ENCODE data around the gene GSG1. TPM values are rescaled to one million over a fixed set of nuclear protein-coding genes. Genes with fewer than 3 reads are reported as not detected.
"Not testable (repeated sequence)": the region's sequence is repeated elsewhere in the genome, so short reads cannot be mapped to it uniquely, and the experiment has no call there.

The GSG1 gene
- total RNA-seq, 1 donor from 2014 or later, result not detected

DNA sequence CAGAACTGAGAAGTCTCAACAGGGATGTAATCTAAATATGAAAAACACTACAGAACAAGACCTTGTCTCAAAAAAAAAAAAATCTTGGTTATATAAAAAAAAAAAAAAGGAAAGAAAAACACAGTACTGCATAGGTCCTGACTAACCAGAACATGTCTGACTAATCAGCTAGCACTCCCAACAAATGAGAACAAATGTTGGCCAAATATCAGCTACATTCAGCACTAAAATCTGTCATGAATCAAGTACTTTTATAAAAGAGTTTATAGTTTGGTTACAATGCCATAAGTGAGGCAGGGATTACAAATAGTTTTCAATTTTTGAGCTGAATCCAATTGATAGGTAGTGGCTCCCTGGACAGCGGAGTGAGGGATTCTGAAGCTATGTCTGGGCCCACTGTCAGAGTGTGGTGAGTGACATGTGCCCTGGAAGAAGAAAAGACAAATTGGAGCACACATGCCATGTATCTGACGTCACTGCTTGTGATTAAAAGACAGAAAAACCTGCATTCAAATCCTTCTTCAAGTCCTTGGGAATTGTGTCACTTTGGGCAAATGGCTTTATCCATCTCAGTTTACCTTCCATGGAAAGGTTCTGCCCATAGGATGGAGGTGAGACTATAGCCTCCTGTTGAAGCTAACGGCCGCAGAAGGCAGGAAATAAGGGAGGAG lies 64.8 kb downstream of the GSG1 start:
- intact Hi-C loops (cut with micrococcal nuclease), result no loop called here
- CTCF ChIA-PET, result interaction anchor here (0.9 kb wide), 1 partner anchor 59 kb away, joined by 3 read pairs; no protein-coding TSS in a partner anchor

DNA sequence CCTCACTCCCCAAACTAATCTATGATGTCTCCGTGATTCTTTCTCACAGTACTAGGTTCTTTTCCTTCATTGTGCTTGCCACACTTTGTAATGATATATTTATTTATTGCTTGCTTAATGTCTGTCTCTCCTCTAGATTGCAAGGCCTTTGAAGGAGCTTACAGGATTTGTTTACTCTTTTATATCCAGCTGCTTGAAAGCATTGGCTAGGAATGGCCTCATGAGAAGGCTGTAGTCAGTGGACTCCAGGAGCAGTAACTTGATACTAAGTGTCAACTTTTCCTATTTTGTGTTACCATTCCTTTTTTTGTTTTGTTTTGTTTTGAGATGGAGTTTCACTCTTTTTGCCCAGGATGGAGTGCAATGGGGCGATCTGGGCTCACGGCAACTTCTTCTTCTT lies 66.6 kb downstream of the GSG1 start:
- ChIA-PET CTCF (no interaction called here), POLR2A (no interaction called here)
- Mint-ChIP-seq H3K9me3 (no peaks in the 10 kb centered on the region), H3K27ac (no peak overlapping the region), H3K36me3 (ENCODE audit: low read depth) (no peaks in the 10 kb centered on the region), H3K4me3 (no peak overlapping the region), H3K27me3 (peaks cover 6% of the 10 kb centered on the region), H3K4me1 (peaks cover 16% of the 10 kb centered on the region)
- TF ChIP-seq, protein P1, sequence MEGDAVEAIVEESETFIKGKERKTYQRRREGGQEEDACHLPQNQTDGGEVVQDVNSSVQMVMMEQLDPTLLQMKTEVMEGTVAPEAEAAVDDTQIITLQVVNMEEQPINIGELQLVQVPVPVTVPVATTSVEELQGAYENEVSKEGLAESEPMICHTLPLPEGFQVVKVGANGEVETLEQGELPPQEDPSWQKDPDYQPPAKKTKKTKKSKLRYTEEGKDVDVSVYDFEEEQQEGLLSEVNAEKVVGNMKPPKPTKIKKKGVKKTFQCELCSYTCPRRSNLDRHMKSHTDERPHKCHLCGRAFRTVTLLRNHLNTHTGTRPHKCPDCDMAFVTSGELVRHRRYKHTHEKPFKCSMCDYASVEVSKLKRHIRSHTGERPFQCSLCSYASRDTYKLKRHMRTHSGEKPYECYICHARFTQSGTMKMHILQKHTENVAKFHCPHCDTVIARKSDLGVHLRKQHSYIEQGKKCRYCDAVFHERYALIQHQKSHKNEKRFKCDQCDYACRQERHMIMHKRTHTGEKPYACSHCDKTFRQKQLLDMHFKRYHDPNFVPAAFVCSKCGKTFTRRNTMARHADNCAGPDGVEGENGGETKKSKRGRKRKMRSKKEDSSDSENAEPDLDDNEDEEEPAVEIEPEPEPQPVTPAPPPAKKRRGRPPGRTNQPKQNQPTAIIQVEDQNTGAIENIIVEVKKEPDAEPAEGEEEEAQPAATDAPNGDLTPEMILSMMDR (IDR thresholded peaks at IDR 0.05), result no peak
- ATAC-seq (ENCODE audit: low read depth) (no peak), DNase-seq (no peak)
- intact Hi-C loops (cut with micrococcal nuclease), result no loop called here

More for the DNA sequence above, 64.8 kb downstream of the GSG1 start:
- POLR2A ChIA-PET, result no interaction called here
- TF ChIP-seq, protein P1 (IDR thresholded peaks at IDR 0.05), result no peak
- H3K4me1 Mint-ChIP-seq, result peaks cover 16% of the 10 kb centered on the region
- DNase-seq (no peak), ATAC-seq (ENCODE audit: low read depth) (no peak)
- peaks cover 6% of the 10 kb centered on the region for H3K27me3 Mint-ChIP-seq
- H3K9me3 Mint-ChIP-seq, result no peaks in the 10 kb centered on the region
- H3K4me3 Mint-ChIP-seq, result no peak overlapping the region
- no peak overlapping the region for H3K27ac Mint-ChIP-seq
- no peaks in the 10 kb centered on the region for H3K36me3 Mint-ChIP-seq (ENCODE audit: low read depth)

DNA sequence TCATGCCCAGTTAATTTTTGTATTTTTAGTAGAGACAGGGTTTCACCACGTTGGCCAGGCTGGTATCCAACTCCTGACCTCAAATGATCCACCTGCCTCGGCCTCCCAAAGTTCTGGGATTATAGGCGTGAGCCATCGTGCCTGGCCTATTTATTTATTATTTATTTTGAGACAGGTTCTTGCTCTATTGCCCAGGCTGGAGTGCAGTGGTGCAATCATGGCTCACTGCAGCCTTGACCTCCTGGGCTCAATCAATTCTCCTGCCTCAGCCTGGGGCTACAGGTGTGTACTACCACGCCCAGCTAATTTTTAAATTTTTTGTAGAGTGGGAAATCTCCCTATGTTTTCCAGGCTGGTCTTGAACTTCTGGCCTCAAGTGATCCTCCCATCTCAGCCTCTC lies 68.1 kb downstream of the GSG1 start:
- POLR2A ChIA-PET; intact Hi-C loops (cut with micrococcal nuclease); H3K4me3 Mint-ChIP-seq; H3K9me3 Mint-ChIP-seq; ATAC-seq (ENCODE audit: low read depth); H3K27me3 Mint-ChIP-seq; H3K27ac Mint-ChIP-seq; H3K36me3 Mint-ChIP-seq (ENCODE audit: low read depth); DNase-seq: not testable (repeated sequence)
- H3K4me1 Mint-ChIP-seq, result peaks cover 16% of the 10 kb centered on the region
- CTCF ChIA-PET, result interaction anchor here (2.0 kb wide), 1 partner anchor 8 kb away, joined by 5 read pairs; the partner anchor contains the start of gene FAM234B

Other genes with a start within 250 kb of the GSG1 start
- not detected in 2 replicates for gene GPRC5A, start 212.1 kb downstream of the GSG1 start, total RNA-seq
- 0.35 and 0.44 TPM in 2 replicates for gene GPRC5D, start 151.5 kb downstream of the GSG1 start, total RNA-seq
- gene HEBP1, start 103.4 kb downstream of the GSG1 start, total RNA-seq, result 9.7 and 12.0 TPM in 2 replicates
- 4.7 and 6.3 TPM in 2 replicates for gene FAM234B, start 59.3 kb downstream of the GSG1 start, total RNA-seq
- 0.39 TPM in 1 of 2 replicates, not detected in the other for gene EMP1, start 93.1 kb upstream of the GSG1 start, total RNA-seq